IgD-negative memory B cell (primary cell): ENCODE data around the gene CAPN2. TPM values are rescaled to one million over a fixed set of nuclear protein-coding genes. Genes with fewer than 3 reads are reported as not detected.

Experiments used
- H3K27ac Mint-ChIP-seq, 3 donors: one replicate each; pipeline ENCODE4 v1.8.0; 2020 to 2022; ENCODE audit warnings: mild to moderate bottlenecking in 3 of 3, mixed read lengths in 3 of 3, moderate library complexity in 1 of 3
- H3K27me3 Mint-ChIP-seq: one replicate; pipeline ENCODE4 v1.8.0; 2021; ENCODE audit warnings: mixed read lengths
- H3K36me3 Mint-ChIP-seq: one replicate; pipeline ENCODE4 v1.8.0; 2020; ENCODE audit warnings: mild to moderate bottlenecking, mixed read lengths
- H3K4me1 Mint-ChIP-seq, 3 donors: one replicate each; pipeline ENCODE4 v1.8.0; 2020 to 2022; ENCODE audit warnings: mixed read lengths in 3 of 3, mild to moderate bottlenecking in 1 of 3
- H3K4me3 Mint-ChIP-seq, 4 donors: one replicate each; pipeline ENCODE4 v1.8.0; 2020 to 2022; ENCODE audit warnings: mild to moderate bottlenecking in 4 of 4, mixed read lengths in 4 of 4, moderate library complexity in 3 of 4
- H3K9me3 Mint-ChIP-seq, 3 donors: one replicate each; pipeline ENCODE4 v1.8.0; 2020 to 2021; ENCODE audit warnings: mixed read lengths in 3 of 3, mild to moderate bottlenecking in 1 of 3
- polyA plus RNA-seq: library from polyadenylated mRNA; unstranded; fragments of 300-500 nt; fragmentation: Illumina TruSeq; gene quantifications from one replicate; pipeline ENCODE4 v1.2.3, GENCODE V29; 2021

The CAPN2 gene
- polyA plus RNA-seq, 1 donor from 2014 or later: 140 TPM

GRCh38 chr1:223717695-223718363, 5.5 kb downstream of the CAPN2 start:
- no peaks in the 10 kb centered on the region for H3K27me3 Mint-ChIP-seq
- peak overlapping the region; percentile 20 to 67 (median 30) for H3K4me3 Mint-ChIP-seq
- peaks cover 5% of the 10 kb centered on the region for H3K36me3 Mint-ChIP-seq
- H3K27ac Mint-ChIP-seq: peak overlapping the region in 2 of 3 donors; percentile 75 to 94
- H3K9me3 Mint-ChIP-seq: no peaks in the 10 kb centered on the region
- H3K4me1 Mint-ChIP-seq: peaks cover 53 to 55% (median 55%) of the 10 kb centered on the region in 3 donors

DNA sequence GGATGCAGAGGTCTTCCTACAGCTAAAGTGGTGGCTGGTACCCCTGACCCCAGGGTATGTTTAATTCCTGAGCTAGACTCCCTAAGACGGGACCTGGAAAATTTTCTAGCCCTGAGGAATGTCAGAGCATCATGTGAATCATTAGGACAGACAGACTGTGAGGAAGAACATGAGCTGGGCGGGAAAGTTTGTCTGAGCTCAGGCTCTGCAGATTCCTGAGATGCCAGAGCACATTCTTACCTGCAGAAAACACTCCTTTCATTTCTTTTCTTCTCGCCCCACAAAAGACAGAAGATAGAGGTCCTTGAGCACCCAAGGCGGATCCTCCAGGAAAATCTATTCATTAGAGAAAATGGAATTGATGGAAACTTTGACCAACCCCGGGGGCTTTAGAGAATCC, 6.5 kb downstream of the CAPN2 start:
- H3K36me3 Mint-ChIP-seq: peaks cover 5% of the 10 kb centered on the region
- H3K4me3 Mint-ChIP-seq: peak overlapping the region in 2 of 4 donors; percentile 19 to 30
- peaks cover 49 to 55% (median 49%) of the 10 kb centered on the region in 3 donors for H3K4me1 Mint-ChIP-seq
- H3K9me3 Mint-ChIP-seq: no peaks in the 10 kb centered on the region
- peak overlapping the region in 1 of 3 donors; percentile 94 for H3K27ac Mint-ChIP-seq
- no peaks in the 10 kb centered on the region for H3K27me3 Mint-ChIP-seq

DNA sequence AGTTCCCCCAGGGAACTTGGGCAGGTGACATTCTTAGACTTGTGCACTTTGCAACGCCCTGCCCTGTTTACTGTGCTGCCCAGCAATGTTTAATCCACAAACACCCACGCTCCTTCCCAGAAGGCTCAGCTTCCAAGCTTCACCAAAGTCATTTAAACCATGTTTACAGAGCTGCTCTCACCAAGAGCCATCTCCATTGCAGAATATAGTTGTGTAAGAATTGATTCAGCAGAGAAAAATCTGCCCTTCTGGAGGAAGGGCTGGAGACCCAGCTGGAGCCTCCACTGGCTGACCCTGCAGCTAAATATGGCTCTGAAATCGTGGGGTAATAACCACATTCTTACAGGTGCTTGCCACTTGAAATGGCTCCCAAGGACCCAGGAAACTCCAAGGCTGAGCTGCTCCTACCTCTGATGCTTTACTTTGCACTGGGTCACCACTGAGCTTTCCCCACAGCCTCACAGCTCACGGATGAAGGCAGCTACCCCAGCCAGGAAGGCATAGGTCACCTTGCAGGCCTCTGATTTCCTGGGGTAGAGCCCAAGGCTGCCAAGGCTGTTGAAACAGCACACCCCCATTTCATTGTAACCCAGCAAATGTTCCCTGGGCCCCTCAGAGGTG, 8.7 kb downstream of the CAPN2 start:
- Mint-ChIP-seq H3K4me3 (peak overlapping the region in 2 of 4 donors; percentile 38 to 70), H3K4me1 (peaks cover 41 to 49% (median 45%) of the 10 kb centered on the region in 3 donors), H3K9me3 (no peaks in the 10 kb centered on the region), H3K27ac (peak overlapping the region in 1 of 3 donors; percentile 50), H3K36me3 (peaks cover 7% of the 10 kb centered on the region), H3K27me3 (no peaks in the 10 kb centered on the region)

DNA sequence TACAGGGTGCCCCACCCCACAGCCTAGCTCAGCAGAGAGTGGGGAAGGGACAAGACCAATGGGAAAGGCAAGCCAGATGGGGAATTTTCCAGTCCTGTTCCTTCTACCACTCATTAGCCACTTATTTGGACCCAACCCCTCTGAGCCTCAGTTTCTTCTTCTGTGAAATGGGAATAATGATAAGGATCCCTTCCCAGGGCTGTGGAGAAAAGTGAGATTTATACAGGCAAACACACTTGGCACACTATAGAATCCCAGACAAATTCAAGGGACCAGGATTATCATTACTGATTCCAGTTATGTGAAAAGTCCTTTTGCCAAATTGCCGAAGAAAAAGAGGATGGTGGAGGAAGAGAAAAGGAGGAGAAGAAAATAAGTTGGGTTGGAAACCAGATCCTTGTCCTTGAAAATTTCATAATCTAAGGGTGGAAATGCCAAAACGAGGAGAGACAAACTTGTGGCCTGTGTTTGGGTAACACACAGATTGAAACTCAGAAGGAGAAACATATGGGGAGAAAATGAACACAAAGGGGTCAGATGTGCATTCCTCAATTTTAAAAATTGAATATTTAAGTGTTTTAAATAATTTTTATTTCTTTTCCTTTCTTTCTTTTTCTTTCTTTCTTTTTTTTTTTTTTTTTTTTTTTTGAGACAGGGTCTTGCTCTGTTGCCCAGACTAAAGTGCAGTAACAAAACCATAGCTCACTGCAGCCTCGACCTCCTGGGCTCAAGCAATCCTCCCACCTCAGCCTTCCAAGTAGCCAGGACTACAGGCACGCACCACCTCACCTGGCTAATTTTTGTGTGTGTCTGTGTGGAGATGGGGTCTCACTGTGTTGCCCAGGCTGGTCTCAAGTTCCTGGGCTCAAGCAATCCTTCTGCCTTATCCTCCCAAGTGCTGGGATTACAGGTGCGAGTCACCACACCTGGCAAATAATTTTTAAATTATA, 9.6 kb downstream of the CAPN2 start:
- peaks cover 12% of the 10 kb centered on the region for H3K36me3 Mint-ChIP-seq
- H3K9me3 Mint-ChIP-seq: no peaks in the 10 kb centered on the region
- H3K4me1 Mint-ChIP-seq: peaks cover 41 to 49% (median 45%) of the 10 kb centered on the region in 3 donors
- no peak overlapping the region for H3K27ac Mint-ChIP-seq
- no peaks in the 10 kb centered on the region for H3K27me3 Mint-ChIP-seq
- H3K4me3 Mint-ChIP-seq: peak overlapping the region in 1 of 4 donors; percentile 70

GRCh38 chr1:223723351-223723904, 11.1 kb downstream of the CAPN2 start:
- H3K27me3 Mint-ChIP-seq: no peaks in the 10 kb centered on the region
- H3K4me1 Mint-ChIP-seq: peaks cover 33 to 42% (median 36%) of the 10 kb centered on the region in 3 donors
- no peaks in the 10 kb centered on the region for H3K9me3 Mint-ChIP-seq
- H3K4me3 Mint-ChIP-seq: no peak overlapping the region
- H3K36me3 Mint-ChIP-seq: peaks cover 15% of the 10 kb centered on the region
- no peak overlapping the region for H3K27ac Mint-ChIP-seq

- no peaks in the 10 kb centered on the region for H3K27me3 Mint-ChIP-seq
- no peak overlapping the region for H3K4me3 Mint-ChIP-seq
- no peak overlapping the region for H3K27ac Mint-ChIP-seq
These were observed 12.0 kb downstream of the CAPN2 start for GRCh38 chr1:223724376-223724775.

DNA sequence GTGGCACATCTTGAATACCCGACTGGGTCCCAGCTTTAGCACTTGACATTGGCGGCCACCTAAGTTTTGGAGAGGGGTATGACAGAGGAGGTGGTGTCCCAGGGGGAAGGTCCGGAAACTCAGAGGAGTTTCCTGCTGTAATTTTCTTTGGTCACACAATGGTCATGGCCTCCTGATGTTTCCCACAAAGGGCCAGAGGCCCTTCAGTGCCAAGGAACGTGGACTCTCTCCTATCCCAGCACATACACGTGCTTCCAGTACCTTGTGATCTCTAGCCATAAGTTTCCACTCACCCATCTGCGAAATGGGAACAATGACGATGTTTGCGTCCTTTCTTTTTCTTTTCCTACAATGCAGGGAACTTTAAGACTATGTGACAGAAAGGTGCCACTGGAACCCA, 13.2 kb downstream of the CAPN2 start:
- Mint-ChIP-seq H3K27ac (peak overlapping the region in 2 of 3 donors; percentile 88 to 89), H3K4me1 (peaks cover 33 to 45% (median 37%) of the 10 kb centered on the region in 3 donors), H3K4me3 (peak overlapping the region in 2 of 4 donors; percentile 69 to 76), H3K36me3 (peaks cover 14% of the 10 kb centered on the region), H3K27me3 (no peaks in the 10 kb centered on the region), H3K9me3 (no peaks in the 10 kb centered on the region)

More at GRCh38 chr1:223724376-223724775, 12.0 kb downstream of the CAPN2 start:
- H3K4me1 Mint-ChIP-seq: peaks cover 33 to 44% (median 36%) of the 10 kb centered on the region in 3 donors
- peaks cover 15% of the 10 kb centered on the region for H3K36me3 Mint-ChIP-seq
- H3K9me3 Mint-ChIP-seq: no peaks in the 10 kb centered on the region

DNA sequence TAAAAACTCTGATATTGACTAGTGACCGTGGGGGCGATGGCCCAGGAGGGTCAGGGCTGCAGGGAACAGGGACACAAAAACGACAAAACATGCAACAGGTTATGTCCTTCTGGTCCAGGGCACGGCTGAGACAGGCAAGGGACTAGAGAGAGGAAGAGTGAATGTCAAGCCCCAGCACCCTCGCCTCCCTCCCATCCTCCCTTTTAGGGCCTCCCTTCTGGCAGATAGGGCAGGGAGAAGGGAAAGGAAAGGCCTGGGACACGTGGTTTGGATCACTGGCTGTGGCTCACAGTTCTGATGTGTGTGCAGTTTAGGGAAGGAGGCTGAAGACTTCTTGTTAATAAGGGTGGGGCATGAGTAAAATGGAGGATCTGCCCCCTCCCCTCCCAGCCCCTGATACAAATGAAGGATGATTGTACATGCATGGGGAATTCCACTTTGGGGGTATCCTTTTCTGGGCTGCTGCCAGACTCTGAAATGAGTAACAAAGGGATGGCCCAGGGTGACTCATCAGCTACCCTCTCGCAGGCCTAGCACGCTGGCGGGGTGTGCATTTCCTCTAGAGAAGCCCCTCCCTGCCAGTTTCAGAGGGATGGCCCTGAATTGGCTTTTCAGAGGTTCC, 14.2 kb downstream of the CAPN2 start:
- H3K9me3 Mint-ChIP-seq: no peaks in the 10 kb centered on the region
- peaks cover 10% of the 10 kb centered on the region for H3K36me3 Mint-ChIP-seq
- H3K27ac Mint-ChIP-seq: peak overlapping the region; percentile 23 to 89 (median 88)
- peaks cover 32 to 45% (median 35%) of the 10 kb centered on the region in 3 donors for H3K4me1 Mint-ChIP-seq
- H3K4me3 Mint-ChIP-seq: peak overlapping the region in 2 of 4 donors; percentile 76 to 83
- no peaks in the 10 kb centered on the region for H3K27me3 Mint-ChIP-seq

GRCh38 chr1:223727541-223727940, 15.2 kb downstream of the CAPN2 start:
- no peaks in the 10 kb centered on the region for H3K27me3 Mint-ChIP-seq
- H3K4me1 Mint-ChIP-seq: peaks cover 30 to 45% (median 34%) of the 10 kb centered on the region in 3 donors
- no peaks in the 10 kb centered on the region for H3K9me3 Mint-ChIP-seq
- no peak overlapping the region for H3K27ac Mint-ChIP-seq
- peaks cover 13% of the 10 kb centered on the region for H3K36me3 Mint-ChIP-seq
- H3K4me3 Mint-ChIP-seq: peak overlapping the region in 1 of 4 donors; percentile 55

DNA sequence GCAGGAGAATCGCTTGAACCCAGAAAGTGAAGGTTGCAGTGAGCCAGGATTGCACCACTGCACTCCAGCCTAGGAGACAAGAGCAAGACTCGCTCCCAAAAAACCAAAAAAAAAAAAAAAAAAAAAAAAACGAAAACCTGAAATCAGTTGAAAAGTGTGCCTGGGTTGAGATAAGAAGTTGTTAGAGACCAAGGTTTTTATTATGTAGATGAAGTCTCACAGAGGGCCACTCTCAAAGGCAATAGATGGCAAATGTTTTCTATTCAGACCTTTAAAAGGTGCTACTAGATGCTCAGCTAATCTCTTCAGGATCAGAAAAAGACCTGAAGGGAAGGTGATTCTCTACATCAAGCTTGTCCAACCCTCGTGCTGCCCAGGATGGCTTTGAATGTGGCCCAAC, 17.6 kb downstream of the CAPN2 start:
- Mint-ChIP-seq H3K9me3 (no peaks in the 10 kb centered on the region), H3K27ac (no peak overlapping the region), H3K27me3 (no peaks in the 10 kb centered on the region), H3K4me1 (peaks cover 30 to 41% (median 31%) of the 10 kb centered on the region in 3 donors), H3K4me3 (no peak overlapping the region), H3K36me3 (peaks cover 11% of the 10 kb centered on the region)

DNA sequence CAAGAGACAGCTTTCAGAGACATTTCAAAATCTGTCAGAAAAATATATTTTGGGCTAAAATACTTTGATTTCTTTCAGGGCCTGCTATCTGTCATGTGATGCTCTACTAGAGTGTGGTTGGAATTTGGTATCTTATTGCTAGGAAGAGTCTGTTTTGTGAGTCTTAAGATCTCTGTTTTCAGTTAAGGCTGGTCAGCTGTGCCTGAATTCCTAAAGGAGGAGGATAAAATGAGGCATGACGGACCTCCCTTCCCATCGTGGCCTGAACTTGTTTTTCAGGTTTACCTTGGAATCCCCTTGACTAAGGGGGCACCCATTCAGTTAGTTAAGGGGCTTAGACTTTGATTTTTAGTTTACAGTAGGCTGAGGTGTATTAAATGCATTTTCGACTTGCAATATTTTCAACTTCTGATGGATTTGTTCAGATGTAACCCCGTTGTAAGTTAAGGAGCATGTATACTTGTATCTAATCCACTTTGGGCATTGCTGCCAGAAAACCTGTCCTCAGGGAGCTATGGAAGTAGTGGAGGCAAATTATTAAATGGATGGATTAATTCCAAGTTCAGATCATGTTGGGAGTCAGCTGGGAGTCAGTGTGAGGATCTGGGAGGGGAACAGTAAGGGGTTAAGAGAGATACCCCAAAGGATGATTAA, 18.3 kb downstream of the CAPN2 start:
- Mint-ChIP-seq H3K9me3 (no peaks in the 10 kb centered on the region), H3K4me3 (no peak overlapping the region), H3K36me3 (peaks cover 11% of the 10 kb centered on the region), H3K27me3 (no peaks in the 10 kb centered on the region), H3K27ac (no peak overlapping the region), H3K4me1 (peaks cover 24 to 34% (median 24%) of the 10 kb centered on the region in 3 donors)

- Mint-ChIP-seq H3K4me3 (no peak overlapping the region), H3K4me1 (peaks cover 17 to 28% (median 17%) of the 10 kb centered on the region in 3 donors), H3K36me3 (peaks cover 10% of the 10 kb centered on the region), H3K27ac (peak overlapping the region in 1 of 3 donors; percentile 73), H3K27me3 (no peaks in the 10 kb centered on the region), H3K9me3 (no peaks in the 10 kb centered on the region)
These were observed 18.9 kb downstream of the CAPN2 start for GRCh38 chr1:223731133-223731770.

DNA sequence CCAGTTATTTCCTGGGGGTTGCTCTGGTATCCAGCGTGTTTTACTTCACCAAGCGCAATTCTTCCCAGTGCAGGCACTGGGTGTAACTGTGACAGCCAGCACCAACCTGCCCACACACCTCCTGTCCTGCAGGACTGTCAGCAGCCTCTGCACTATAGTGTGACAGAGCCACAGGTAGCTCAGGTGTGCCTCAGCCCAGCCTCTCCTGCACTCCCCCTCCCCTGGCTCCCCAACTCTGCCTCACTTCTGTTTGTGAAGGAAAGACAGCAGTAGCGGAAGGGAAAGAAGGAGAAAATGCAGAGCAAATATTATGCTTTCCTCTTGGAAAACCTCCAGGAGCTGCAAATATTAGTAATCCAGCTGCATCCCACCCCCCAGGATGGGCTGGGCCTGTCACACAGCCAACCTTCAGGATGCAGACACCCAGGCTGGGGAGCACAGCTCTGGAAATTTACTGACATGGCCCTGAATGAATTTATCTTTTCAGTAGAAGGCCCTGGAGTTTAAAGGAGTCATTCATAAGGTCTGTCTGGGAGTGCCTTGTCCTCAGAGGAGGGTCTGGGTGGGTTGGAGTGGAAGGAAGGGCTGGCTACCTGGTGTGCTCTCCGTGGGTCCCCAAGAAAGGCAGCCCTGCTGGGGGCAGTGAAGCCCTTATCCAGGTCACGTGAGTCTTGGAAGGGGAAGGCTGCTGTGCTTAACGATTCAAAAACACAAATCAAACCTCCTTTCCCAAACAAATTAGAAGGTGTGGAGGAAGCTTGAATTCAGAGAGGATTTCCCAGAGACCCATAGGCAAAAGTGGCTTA, 20.9 kb downstream of the CAPN2 start:
- peaks cover 3% of the 10 kb centered on the region for H3K36me3 Mint-ChIP-seq
- H3K4me1 Mint-ChIP-seq: peaks cover 6 to 14% (median 9%) of the 10 kb centered on the region in 3 donors
- no peak overlapping the region for H3K4me3 Mint-ChIP-seq
- H3K9me3 Mint-ChIP-seq: no peaks in the 10 kb centered on the region
- no peaks in the 10 kb centered on the region for H3K27me3 Mint-ChIP-seq
- H3K27ac Mint-ChIP-seq: no peak overlapping the region
